ENCODE results near the gene ARHGAP42.

ARHGAP42 gene

DNA sequence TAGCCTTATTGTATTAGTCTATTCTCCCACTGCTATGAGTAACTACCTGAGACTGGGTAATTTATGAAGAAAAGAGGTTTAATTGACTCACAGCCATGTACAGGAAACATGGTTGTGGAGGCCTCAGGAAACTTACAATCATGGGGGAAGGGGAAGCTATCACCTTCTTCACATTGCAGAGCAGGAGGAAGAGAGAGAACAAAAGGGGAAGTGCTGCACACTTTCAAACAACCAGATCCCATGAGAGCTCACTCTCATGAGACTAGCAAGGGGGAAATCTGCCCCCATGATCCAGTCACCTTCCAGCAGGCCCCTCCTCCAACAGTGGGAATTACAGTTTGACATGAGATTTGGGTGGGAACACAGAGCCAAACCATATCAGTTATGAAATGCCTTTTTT, 179.4 kb downstream of the ARHGAP42 start:
- Histone ChIP-seq H3K27me3 (ENCODE audit: control insufficient read depth in 1 of 2, insufficient read depth in 2 of 2, low read length in 2 of 2) (no peaks in the 10 kb centered on the region), H3K27ac (ENCODE audit: low read depth, low read length) (no peak overlapping the region), H3K4me1 (ENCODE audit: insufficient read depth, low read length) (no peaks in the 10 kb centered on the region), H3K9me3 (ENCODE audit: low read length) (no peaks in the 10 kb centered on the region), H3K4me3 (ENCODE audit: low read depth in 1 of 2, low read length in 2 of 2) (no peak overlapping the region), H3K36me3 (ENCODE audit: insufficient read depth, low read length) (no peaks in the 10 kb centered on the region), H3K9ac (ENCODE audit: low read length) (no peak overlapping the region)

DNA sequence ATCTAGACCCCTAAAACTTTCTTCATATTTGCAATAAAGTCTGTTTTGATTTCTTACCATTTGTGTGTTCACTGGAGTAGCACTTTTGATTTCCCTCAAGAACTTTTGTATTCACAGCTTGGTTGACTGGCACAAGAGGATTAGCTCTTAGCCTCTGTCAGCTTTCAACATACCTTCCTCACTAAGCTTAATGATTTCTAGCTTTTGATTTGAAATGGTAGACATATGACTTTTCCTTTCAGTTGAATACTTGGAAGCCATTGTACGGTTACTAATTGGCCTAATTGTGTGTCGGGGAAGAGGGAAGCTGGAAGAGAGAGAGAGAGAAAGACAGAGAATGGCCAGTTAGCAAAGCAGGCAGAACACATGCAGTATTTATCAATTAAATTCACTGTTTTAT, 180.5 kb downstream of the ARHGAP42 start:
- Histone ChIP-seq H3K9me3 (ENCODE audit: low read length) (no peaks in the 10 kb centered on the region), H3K27me3 (ENCODE audit: control insufficient read depth in 1 of 2, insufficient read depth in 2 of 2, low read length in 2 of 2) (no peaks in the 10 kb centered on the region), H3K4me1 (ENCODE audit: insufficient read depth, low read length) (no peaks in the 10 kb centered on the region), H3K27ac (ENCODE audit: low read depth, low read length) (no peak overlapping the region), H3K36me3 (ENCODE audit: insufficient read depth, low read length) (no peaks in the 10 kb centered on the region), H3K4me3 (ENCODE audit: low read depth in 1 of 2, low read length in 2 of 2) (no peak overlapping the region), H3K9ac (ENCODE audit: low read length) (no peak overlapping the region)

DNA sequence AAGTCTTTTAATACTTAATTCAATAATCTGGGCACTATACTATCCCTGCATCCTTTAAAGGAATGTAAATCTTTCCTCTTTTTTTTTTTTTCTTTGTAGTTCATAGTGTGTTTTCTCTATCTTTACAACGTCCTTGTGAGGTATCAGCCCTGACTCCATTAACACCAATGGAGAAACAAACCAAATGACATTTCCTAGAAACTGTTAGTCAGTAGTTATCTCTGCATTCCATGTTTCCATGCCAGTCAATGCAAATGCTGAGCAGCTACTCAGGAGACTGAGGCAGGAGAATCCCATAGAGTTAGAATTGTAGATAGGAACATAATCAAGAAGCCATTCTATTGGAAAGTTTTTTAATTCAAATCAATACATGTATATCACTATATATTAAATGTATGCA, 182.2 kb downstream of the ARHGAP42 start:
- no peak overlapping the region for H3K9ac ChIP-seq (ENCODE audit: low read length)
- H3K4me1 ChIP-seq (ENCODE audit: insufficient read depth, low read length) = no peaks in the 10 kb centered on the region
- H3K4me3 ChIP-seq (ENCODE audit: low read depth in 1 of 2, low read length in 2 of 2) = no peak overlapping the region
- no peaks in the 10 kb centered on the region for H3K9me3 ChIP-seq (ENCODE audit: low read length)
- H3K36me3 ChIP-seq (ENCODE audit: insufficient read depth, low read length) = no peaks in the 10 kb centered on the region
- H3K27me3 ChIP-seq (ENCODE audit: control insufficient read depth in 1 of 2, insufficient read depth in 2 of 2, low read length in 2 of 2) = no peaks in the 10 kb centered on the region
- H3K27ac ChIP-seq (ENCODE audit: low read depth, low read length) = no peak overlapping the region

DNA sequence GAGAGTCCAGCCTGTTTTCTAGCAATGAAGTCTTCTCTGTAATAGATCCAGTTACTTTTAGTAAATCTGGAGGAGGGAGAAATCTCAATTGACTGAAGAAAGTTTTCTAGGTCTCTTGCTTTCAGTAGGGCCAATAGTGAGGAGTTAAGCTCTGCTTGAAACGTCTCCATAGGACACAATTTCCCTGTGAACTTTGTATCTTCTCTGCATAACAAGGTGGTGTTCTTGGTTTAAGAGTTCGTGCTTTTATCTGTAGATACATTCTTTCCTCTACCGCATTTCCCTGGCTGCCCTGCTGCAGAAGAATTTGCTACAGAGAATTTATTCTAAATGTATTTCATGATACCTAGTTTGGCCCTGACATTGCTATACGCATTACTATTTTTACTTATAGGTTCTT, 183.1 kb downstream of the ARHGAP42 start:
- no peak overlapping the region for H3K4me3 ChIP-seq (ENCODE audit: low read depth in 1 of 2, low read length in 2 of 2)
- H3K27ac ChIP-seq (ENCODE audit: low read depth, low read length) = no peak overlapping the region
- no peaks in the 10 kb centered on the region for H3K4me1 ChIP-seq (ENCODE audit: insufficient read depth, low read length)
- no peak overlapping the region for H3K9ac ChIP-seq (ENCODE audit: low read length)
- no peaks in the 10 kb centered on the region for H3K36me3 ChIP-seq (ENCODE audit: insufficient read depth, low read length)
- no peaks in the 10 kb centered on the region for H3K9me3 ChIP-seq (ENCODE audit: low read length)
- no peaks in the 10 kb centered on the region for H3K27me3 ChIP-seq (ENCODE audit: control insufficient read depth in 1 of 2, insufficient read depth in 2 of 2, low read length in 2 of 2)

DNA sequence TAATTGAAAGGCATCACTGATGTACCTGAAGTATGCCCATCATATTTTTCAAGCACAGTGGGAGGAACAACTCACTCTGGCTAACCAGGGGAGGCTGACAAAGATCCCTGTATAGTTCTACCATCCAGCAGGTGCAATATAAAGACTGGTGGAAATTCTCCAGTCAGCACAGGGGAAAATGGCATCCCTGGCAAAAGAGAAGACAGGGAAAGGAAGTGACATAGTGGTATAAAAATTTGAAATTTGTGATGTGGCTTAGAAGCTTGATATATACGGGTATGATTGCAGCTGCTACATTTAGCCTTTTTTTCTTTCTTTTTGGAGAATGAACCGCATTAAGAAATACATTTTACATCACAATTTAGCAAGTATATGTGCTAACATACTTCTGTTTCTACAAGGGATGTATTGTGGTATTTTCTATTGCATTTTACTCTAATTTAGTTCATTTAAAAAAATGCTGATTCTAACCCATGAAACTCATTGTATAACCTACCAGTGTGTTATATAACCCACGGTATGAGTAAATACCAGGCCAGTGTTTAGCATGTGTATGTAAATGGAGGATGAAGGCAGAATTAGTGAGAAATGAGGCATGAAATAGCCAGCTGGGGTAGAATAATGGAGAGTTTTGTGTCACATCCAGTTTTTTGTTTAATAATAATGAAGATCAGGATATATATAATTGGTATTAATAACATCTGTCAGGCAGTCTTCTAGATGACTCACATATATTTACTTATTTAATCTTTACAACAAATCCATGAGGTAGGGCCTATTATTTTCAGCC, 186.1 kb downstream of the ARHGAP42 start:
- H3K4me1 ChIP-seq (ENCODE audit: insufficient read depth, low read length) = peaks cover 10% of the 10 kb centered on the region
- no peak overlapping the region for H3K4me3 ChIP-seq (ENCODE audit: low read depth in 1 of 2, low read length in 2 of 2)
- H3K27ac ChIP-seq (ENCODE audit: low read depth, low read length) = no peak overlapping the region
- no peak overlapping the region for H3K9ac ChIP-seq (ENCODE audit: low read length)
- H3K9me3 ChIP-seq (ENCODE audit: low read length) = no peaks in the 10 kb centered on the region
- no peaks in the 10 kb centered on the region for H3K36me3 ChIP-seq (ENCODE audit: insufficient read depth, low read length)
- no peaks in the 10 kb centered on the region for H3K27me3 ChIP-seq (ENCODE audit: control insufficient read depth in 1 of 2, insufficient read depth in 2 of 2, low read length in 2 of 2)

DNA sequence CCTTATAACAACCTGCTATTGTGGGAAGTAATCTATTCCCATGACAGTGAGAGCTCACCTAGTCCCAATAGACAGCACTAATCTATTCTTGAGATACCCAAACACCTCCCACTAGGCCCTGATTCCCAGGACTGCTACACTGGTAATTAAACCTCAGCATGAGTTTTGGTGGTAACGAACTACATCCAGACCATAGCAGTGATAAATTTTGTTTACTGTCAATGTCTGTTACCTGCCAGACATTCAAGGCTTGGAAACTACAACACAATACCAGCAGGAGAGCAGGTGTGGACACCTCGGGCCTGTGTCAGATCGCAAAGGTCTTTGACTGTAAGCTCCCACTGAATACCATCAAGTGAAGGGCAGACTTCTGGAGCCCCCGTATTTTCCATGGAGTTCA, 187.1 kb downstream of the ARHGAP42 start:
- no peak overlapping the region for H3K9ac ChIP-seq (ENCODE audit: low read length)
- H3K36me3 ChIP-seq (ENCODE audit: insufficient read depth, low read length) = no peaks in the 10 kb centered on the region
- H3K9me3 ChIP-seq (ENCODE audit: low read length) = no peaks in the 10 kb centered on the region
- no peak overlapping the region for H3K4me3 ChIP-seq (ENCODE audit: low read depth in 1 of 2, low read length in 2 of 2)
- H3K27ac ChIP-seq (ENCODE audit: low read depth, low read length) = no peak overlapping the region
- peaks cover 10% of the 10 kb centered on the region for H3K4me1 ChIP-seq (ENCODE audit: insufficient read depth, low read length)
- H3K27me3 ChIP-seq (ENCODE audit: control insufficient read depth in 1 of 2, insufficient read depth in 2 of 2, low read length in 2 of 2) = no peaks in the 10 kb centered on the region

DNA sequence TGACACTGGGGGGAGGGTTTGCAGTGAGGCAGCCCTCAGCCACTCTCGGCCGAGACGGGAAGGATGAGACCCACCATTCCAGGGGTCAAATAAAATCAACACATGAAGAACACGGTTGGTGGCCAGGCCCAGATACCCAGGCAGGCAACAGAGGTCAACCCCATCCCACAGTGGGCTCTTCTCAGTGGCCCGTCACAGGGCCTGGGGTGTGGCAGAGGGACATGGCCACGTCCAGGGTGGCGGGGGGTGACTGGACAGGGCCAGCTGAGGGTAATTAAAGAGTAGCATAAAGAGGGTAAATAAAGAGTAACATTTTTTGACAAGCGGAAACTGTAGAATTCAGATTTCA, 188.4 kb downstream of the ARHGAP42 start:
- no peak overlapping the region for H3K4me3 ChIP-seq (ENCODE audit: low read depth in 1 of 2, low read length in 2 of 2)
- H3K9ac ChIP-seq (ENCODE audit: low read length) = no peak overlapping the region
- no peaks in the 10 kb centered on the region for H3K9me3 ChIP-seq (ENCODE audit: low read length)
- no peak overlapping the region for H3K27ac ChIP-seq (ENCODE audit: low read depth, low read length)
- H3K36me3 ChIP-seq (ENCODE audit: insufficient read depth, low read length) = no peaks in the 10 kb centered on the region
- no peaks in the 10 kb centered on the region for H3K27me3 ChIP-seq (ENCODE audit: control insufficient read depth in 1 of 2, insufficient read depth in 2 of 2, low read length in 2 of 2)
- H3K4me1 ChIP-seq (ENCODE audit: insufficient read depth, low read length) = peaks cover 10% of the 10 kb centered on the region

DNA sequence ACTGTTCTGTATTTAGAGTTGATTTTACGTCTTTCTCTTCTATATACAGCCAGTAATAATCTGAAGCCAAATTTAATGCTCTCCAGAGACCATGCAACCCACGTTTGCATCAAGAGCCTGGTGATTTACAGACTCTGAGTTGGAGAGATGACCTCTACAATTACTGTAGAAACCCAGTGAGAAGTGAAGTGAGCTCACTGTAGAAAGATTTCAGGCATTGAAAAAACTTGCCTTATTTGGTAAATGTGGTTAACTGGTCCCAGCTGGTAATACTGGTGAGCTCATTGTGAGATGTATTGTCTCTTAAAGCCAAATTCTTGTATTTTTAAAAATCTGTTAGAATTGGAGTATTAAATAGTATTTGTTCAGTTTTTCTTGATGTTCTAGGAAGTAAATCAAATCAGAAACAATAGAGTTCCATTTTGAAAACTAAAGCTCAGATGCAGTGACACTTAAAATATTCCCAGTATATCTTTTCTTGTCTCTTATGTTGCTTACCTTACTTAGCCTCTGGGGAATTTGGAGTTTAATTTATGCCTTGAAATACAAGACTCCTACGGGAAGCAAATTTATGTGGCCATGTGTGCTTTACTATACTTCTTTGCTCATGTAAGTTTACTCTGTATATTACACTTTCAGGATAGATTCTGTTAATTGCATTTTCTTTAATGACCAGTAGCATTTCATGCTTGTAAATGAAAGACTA, 189.9 kb downstream of the ARHGAP42 start:
- peaks cover 10% of the 10 kb centered on the region for H3K4me1 ChIP-seq (ENCODE audit: insufficient read depth, low read length)
- no peaks in the 10 kb centered on the region for H3K27me3 ChIP-seq (ENCODE audit: control insufficient read depth in 1 of 2, insufficient read depth in 2 of 2, low read length in 2 of 2)
- no peak overlapping the region for H3K9ac ChIP-seq (ENCODE audit: low read length)
- H3K27ac ChIP-seq (ENCODE audit: low read depth, low read length) = no peak overlapping the region
- H3K9me3 ChIP-seq (ENCODE audit: low read length) = no peaks in the 10 kb centered on the region
- no peaks in the 10 kb centered on the region for H3K36me3 ChIP-seq (ENCODE audit: insufficient read depth, low read length)
- no peak overlapping the region for H3K4me3 ChIP-seq (ENCODE audit: low read depth in 1 of 2, low read length in 2 of 2)

DNA sequence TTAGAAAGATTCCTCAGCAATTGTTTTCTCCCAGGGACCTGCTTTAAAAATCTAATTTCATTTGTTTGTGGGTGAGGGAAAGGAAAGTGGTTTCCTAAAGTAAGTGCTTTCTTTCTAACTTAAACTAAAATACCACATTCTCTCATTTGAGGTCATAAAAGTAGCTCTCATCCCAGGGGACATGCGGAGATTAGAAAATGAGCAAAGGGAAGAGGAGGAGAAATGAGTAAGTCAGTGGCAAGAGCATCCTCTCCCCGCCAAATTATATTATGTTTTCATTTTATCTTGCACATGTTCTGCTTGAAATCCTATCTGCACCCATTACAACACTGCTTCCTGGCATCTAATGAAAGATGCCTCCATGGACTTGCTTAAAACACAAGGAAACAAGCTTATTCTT, 191.4 kb downstream of the ARHGAP42 start:
- H3K27ac ChIP-seq (ENCODE audit: low read depth, low read length) = no peak overlapping the region
- no peaks in the 10 kb centered on the region for H3K9me3 ChIP-seq (ENCODE audit: low read length)
- H3K36me3 ChIP-seq (ENCODE audit: insufficient read depth, low read length) = no peaks in the 10 kb centered on the region
- no peak overlapping the region for H3K4me3 ChIP-seq (ENCODE audit: low read depth in 1 of 2, low read length in 2 of 2)
- peaks cover 10% of the 10 kb centered on the region for H3K4me1 ChIP-seq (ENCODE audit: insufficient read depth, low read length)
- no peaks in the 10 kb centered on the region for H3K27me3 ChIP-seq (ENCODE audit: control insufficient read depth in 1 of 2, insufficient read depth in 2 of 2, low read length in 2 of 2)
- no peak overlapping the region for H3K9ac ChIP-seq (ENCODE audit: low read length)

DNA sequence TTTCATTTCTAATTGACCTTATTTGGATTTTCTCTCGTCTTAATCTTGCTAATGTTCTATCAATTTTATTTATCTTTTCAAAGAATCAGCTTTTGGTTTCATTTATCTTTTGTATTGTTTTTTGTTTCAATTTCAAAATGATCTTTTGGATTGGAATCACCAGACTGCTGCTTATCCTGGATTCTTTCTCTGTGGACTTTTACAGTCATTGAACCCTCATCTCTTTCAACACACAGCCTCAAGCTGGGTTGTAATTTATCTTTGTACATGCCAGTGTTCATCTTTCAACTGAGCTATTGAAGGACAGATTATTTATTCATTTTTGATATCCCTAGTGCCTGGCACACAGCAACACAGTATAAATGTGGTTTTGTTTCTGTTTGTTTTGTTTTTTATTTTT, 195.9 kb downstream of the ARHGAP42 start:
- H3K4me1 ChIP-seq (ENCODE audit: insufficient read depth, low read length) = no peaks in the 10 kb centered on the region
- H3K36me3 ChIP-seq (ENCODE audit: insufficient read depth, low read length) = no peaks in the 10 kb centered on the region
- H3K27me3 ChIP-seq (ENCODE audit: control insufficient read depth in 1 of 2, insufficient read depth in 2 of 2, low read length in 2 of 2) = no peaks in the 10 kb centered on the region
- no peak overlapping the region for H3K4me3 ChIP-seq (ENCODE audit: low read depth in 1 of 2, low read length in 2 of 2)
- no peaks in the 10 kb centered on the region for H3K9me3 ChIP-seq (ENCODE audit: low read length)
- H3K27ac ChIP-seq (ENCODE audit: low read depth, low read length) = no peak overlapping the region
- H3K9ac ChIP-seq (ENCODE audit: low read length) = no peak overlapping the region

DNA sequence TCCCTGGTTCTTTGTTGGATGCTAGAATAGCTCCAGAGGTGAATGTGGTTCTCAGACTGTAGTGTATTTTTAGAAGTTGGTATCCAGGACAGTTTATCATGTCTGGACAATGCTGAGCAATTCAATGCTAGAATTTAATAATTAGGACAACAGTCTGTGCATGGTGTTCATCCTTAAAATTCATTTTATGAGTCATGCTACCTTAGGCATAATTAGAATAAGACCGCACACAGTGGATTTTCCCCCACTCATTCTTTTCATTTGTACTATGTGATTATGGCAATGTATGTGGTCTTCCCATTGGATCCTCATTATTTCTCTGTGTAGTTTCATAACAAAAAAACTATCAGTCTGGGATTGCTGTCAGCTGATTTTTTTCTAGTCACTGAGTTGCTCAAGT, 196.7 kb downstream of the ARHGAP42 start:
- Histone ChIP-seq H3K27ac (ENCODE audit: low read depth, low read length) (no peak overlapping the region), H3K9ac (ENCODE audit: low read length) (no peak overlapping the region), H3K4me3 (ENCODE audit: low read depth in 1 of 2, low read length in 2 of 2) (no peak overlapping the region), H3K27me3 (ENCODE audit: control insufficient read depth in 1 of 2, insufficient read depth in 2 of 2, low read length in 2 of 2) (no peaks in the 10 kb centered on the region), H3K9me3 (ENCODE audit: low read length) (no peaks in the 10 kb centered on the region), H3K36me3 (ENCODE audit: insufficient read depth, low read length) (no peaks in the 10 kb centered on the region), H3K4me1 (ENCODE audit: insufficient read depth, low read length) (no peaks in the 10 kb centered on the region)

DNA sequence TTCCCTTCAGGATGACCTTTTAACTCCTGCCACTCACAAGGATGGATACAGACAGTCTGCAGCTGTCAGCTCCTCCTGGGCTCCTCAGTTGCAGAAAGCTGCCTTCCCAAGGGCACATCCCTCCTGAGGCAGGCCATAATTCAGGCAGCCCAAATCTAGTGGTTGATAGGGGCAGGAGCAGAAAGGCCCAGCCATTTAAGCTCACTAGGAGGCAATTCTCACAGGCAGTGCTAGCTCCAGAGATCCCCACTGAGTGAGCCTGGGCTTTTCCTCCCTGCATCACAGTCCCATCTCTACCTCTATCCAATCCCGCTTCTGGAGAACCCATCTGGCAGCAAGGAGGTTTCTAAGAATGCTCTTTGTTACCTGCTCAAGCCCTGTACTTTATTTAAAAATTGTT, 200.6 kb downstream of the ARHGAP42 start:
- Histone ChIP-seq H3K9ac (ENCODE audit: low read length) (no peak overlapping the region), H3K36me3 (ENCODE audit: insufficient read depth, low read length) (no peaks in the 10 kb centered on the region), H3K27me3 (ENCODE audit: control insufficient read depth in 1 of 2, insufficient read depth in 2 of 2, low read length in 2 of 2) (no peaks in the 10 kb centered on the region), H3K4me1 (ENCODE audit: insufficient read depth, low read length) (no peaks in the 10 kb centered on the region), H3K4me3 (ENCODE audit: low read depth in 1 of 2, low read length in 2 of 2) (no peak overlapping the region), H3K27ac (ENCODE audit: low read depth, low read length) (no peak overlapping the region), H3K9me3 (ENCODE audit: low read length) (no peaks in the 10 kb centered on the region)

All from muscle layer of colon (tissue), 2 donors.